ENCODE results near the gene C10orf90. TPM values are rescaled to one million over a fixed set of nuclear protein-coding genes. Genes with fewer than 3 reads are reported as not detected.

The C10orf90 gene
- total and polyA plus RNA-seq, 11 donors: not detected

- Histone ChIP-seq H3K4me1 (no peaks in the 10 kb centered on the region), H3K9me3 (peaks cover 0 to 23% (median 6%) of the 10 kb centered on the region in 12 donors), H3K27ac (no peak overlapping the region), H3K4me3 (no peak overlapping the region), H3K36me3 (no peaks in the 10 kb centered on the region), H3K27me3 (no peaks in the 10 kb centered on the region)
- ATAC-seq (no peak), DNase-seq (no peak)
- intact Hi-C loops (cut with DNase I): no loop called here
- TF ChIP-seq POLR2A (IDR thresholded peaks at IDR 0.05): no peak
- TF ChIP-seq, protein P1, sequence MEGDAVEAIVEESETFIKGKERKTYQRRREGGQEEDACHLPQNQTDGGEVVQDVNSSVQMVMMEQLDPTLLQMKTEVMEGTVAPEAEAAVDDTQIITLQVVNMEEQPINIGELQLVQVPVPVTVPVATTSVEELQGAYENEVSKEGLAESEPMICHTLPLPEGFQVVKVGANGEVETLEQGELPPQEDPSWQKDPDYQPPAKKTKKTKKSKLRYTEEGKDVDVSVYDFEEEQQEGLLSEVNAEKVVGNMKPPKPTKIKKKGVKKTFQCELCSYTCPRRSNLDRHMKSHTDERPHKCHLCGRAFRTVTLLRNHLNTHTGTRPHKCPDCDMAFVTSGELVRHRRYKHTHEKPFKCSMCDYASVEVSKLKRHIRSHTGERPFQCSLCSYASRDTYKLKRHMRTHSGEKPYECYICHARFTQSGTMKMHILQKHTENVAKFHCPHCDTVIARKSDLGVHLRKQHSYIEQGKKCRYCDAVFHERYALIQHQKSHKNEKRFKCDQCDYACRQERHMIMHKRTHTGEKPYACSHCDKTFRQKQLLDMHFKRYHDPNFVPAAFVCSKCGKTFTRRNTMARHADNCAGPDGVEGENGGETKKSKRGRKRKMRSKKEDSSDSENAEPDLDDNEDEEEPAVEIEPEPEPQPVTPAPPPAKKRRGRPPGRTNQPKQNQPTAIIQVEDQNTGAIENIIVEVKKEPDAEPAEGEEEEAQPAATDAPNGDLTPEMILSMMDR (IDR thresholded peaks at IDR 0.05): no peak
- WGBS, 4 donors: 80 to 91% (median 88%) methylated on average over 2 to 3 of the region's 3 CpGs
These were observed 230.6 kb downstream of the C10orf90 start for GRCh38 chr10:126439942-126440341.

DNA sequence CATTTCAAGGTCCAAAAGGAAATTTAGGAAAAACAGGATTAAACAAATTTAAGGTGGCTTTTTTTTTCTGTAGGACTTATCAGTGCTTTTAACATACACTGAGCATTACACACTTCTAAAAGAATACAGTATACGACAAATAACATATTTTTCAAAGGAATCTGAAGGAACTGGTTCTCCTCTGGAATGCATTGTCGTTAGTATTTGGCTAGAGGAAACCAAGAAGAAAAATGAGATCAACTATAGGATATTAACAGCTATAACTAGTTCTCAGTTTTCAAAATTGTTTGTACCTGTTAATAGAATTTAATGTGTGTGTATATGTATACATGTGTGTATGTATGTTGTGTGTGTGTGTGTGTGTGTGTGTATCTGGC, 232.1 kb downstream of the C10orf90 start:
- intact Hi-C loops (cut with DNase I): no loop called here
- 71 to 75% (median 74%) methylated on average over 2 of the region's 2 CpGs for WGBS, 4 donors
- Histone ChIP-seq H3K9me3 (peaks cover 0 to 12% (median 2%) of the 10 kb centered on the region in 12 donors), H3K27me3 (no peaks in the 10 kb centered on the region), H3K4me1 (no peaks in the 10 kb centered on the region), H3K27ac (no peak overlapping the region), H3K36me3 (no peaks in the 10 kb centered on the region), H3K4me3 (no peak overlapping the region)
- no peak for ATAC-seq
- no peak for TF ChIP-seq POLR2A (IDR thresholded peaks at IDR 0.05)
- TF ChIP-seq, protein P1 (IDR thresholded peaks at IDR 0.05): no peak
- no peak for DNase-seq

DNA sequence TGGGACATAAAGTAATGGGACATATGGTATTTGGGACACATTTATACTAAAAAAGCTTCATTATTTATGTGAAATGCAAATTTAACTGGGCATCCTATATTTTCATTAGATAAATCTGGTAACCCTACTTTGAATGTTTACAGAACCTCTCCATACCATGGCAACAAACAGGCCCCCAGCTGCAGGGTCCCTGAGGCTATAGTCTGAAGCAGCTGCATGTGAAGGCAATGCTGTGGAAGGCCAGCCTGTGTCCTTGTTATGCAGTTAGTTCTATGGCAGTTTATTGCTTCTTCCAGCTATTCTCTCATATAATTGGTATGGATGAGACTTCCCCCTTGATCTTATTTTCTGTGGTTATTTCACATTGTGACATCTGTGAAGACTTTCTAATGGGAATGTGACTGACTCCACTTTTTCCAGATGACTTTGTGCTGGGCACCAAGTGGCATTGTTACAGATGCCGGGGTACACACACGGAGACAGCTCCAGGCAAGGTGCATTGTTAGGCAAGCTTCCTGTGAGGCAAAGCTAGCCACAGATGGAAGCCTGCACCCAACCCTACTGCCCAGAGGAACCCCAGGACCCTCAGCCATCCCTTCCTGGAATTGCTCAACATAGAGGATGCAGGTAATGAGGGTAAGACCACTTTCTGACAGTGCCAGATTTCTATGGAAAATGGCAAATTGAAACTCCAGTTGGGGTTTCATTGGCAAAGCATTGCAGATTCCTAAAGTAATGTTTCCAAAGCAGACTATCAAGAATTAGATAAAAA, 232.7 kb downstream of the C10orf90 start:
- DNase-seq (no peak), ATAC-seq (no peak)
- no peaks in the 10 kb centered on the region for H3K4me1 ChIP-seq
- 82 to 87% (median 84%) methylated on average over 2 of the region's 2 CpGs; no CpG with 5 or more reads in 1 of the 4 donors for WGBS, 4 donors
- H3K27ac ChIP-seq: no peak overlapping the region
- intact Hi-C loops (cut with DNase I): no loop called here
- H3K9me3 ChIP-seq: peaks cover 0 to 12% (median 2%) of the 10 kb centered on the region in 12 donors
- TF ChIP-seq, protein P1 (IDR thresholded peaks at IDR 0.05): no peak
- no peak for TF ChIP-seq POLR2A (IDR thresholded peaks at IDR 0.05)
- no peaks in the 10 kb centered on the region for H3K36me3 ChIP-seq
- H3K4me3 ChIP-seq: no peak overlapping the region
- no peaks in the 10 kb centered on the region for H3K27me3 ChIP-seq

DNA sequence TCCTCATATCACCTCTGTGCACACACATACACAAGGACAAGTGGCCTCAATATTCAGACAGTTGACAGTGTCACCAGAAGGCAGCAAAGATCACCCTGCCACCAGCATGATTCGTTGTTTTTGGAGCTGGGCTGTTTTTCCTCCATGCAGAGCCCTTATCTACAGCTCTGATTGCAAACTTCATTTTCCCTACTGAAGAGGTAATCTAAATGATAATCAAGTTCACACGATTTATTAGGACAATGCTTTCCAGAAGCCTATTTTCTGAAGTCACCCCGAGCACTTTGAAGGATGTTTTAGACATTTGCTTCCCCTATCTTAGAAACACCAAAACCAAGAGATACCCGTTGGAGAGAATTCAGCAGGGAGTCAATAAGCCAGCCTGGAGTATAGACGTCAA, 236.3 kb downstream of the C10orf90 start:
- WGBS, 4 donors: 16 to 28% (median 23%) methylated on average over 5 of the region's 5 CpGs

More for the DNA sequence above, 236.3 kb downstream of the C10orf90 start:
- H3K4me3 ChIP-seq: no peak overlapping the region
- ATAC-seq (no peak), DNase-seq (no peak)
- no peaks in the 10 kb centered on the region for H3K36me3 ChIP-seq
- TF ChIP-seq POLR2A (IDR thresholded peaks at IDR 0.05): no peak
- TF ChIP-seq, protein P1 (IDR thresholded peaks at IDR 0.05): no peak
- intact Hi-C loops (cut with DNase I): no loop called here
- no peaks in the 10 kb centered on the region for H3K4me1 ChIP-seq
- H3K27me3 ChIP-seq: peaks cover 0 to 5% (median 0%) of the 10 kb centered on the region in 9 donors
- H3K27ac ChIP-seq: no peak overlapping the region
- H3K9me3 ChIP-seq: peaks cover 0 to 7% (median 0%) of the 10 kb centered on the region in 12 donors
